HG03342 (cell line): ENCODE results near the gene SPATA13.

Experiments used
- ATAC-seq: cut with Tn5 transposase; IDR thresholded peaks from one replicate; pipeline ENCODE4 v1.9.1; 2021; ENCODE audit warnings: mild to moderate bottlenecking, moderate library complexity; ENCODE audit not compliant: unreplicated experiment

SPATA13 gene

GRCh38 chr13:24243302-24243701 is 82.8 kb downstream of the SPATA13 start:
- ATAC-seq: no peak

GRCh38 chr13:24244802-24245201 is 84.3 kb downstream of the SPATA13 start:
- no peak for ATAC-seq

- ATAC-seq: no peak
Observed at GRCh38 chr13:24247016-24247415, 86.5 kb downstream of the SPATA13 start.

GRCh38 chr13:24249624-24250023 is 89.1 kb downstream of the SPATA13 start:
- no peak for ATAC-seq

GRCh38 chr13:24250376-24251057 is 90.0 kb downstream of the SPATA13 start:
- ATAC-seq: no peak

- no peak for ATAC-seq
Observed at GRCh38 chr13:24251525-24251924, 91.0 kb downstream of the SPATA13 start.

GRCh38 chr13:24252136-24252535 is 91.6 kb downstream of the SPATA13 start:
- no peak for ATAC-seq

GRCh38 chr13:24253520-24254145 is 93.1 kb downstream of the SPATA13 start:
- no peak for ATAC-seq

GRCh38 chr13:24254146-24254841 is 93.8 kb downstream of the SPATA13 start:
- no peak for ATAC-seq

- ATAC-seq: no peak
Observed at GRCh38 chr13:24257497-24257896, 97.0 kb downstream of the SPATA13 start.

- no peak for ATAC-seq
Observed at GRCh38 chr13:24261566-24261965, 101.0 kb downstream of the SPATA13 start.

GRCh38 chr13:24263632-24264031 is 103.1 kb downstream of the SPATA13 start:
- no peak for ATAC-seq

- ATAC-seq: no peak
Observed at GRCh38 chr13:24264976-24265375, 104.5 kb downstream of the SPATA13 start.

GRCh38 chr13:24265453-24265852 is 104.9 kb downstream of the SPATA13 start:
- ATAC-seq: no peak

GRCh38 chr13:24267274-24267673 is 106.8 kb downstream of the SPATA13 start:
- ATAC-seq: no peak

GRCh38 chr13:24267801-24268200 is 107.3 kb downstream of the SPATA13 start:
- no peak for ATAC-seq

- ATAC-seq: no peak
Observed at GRCh38 chr13:24269821-24270220, 109.3 kb downstream of the SPATA13 start.

- ATAC-seq: peak; percentile 42
Observed at GRCh38 chr13:24270639-24271141, 110.2 kb downstream of the SPATA13 start.

- no peak for ATAC-seq
Observed at GRCh38 chr13:24271231-24271600, 110.7 kb downstream of the SPATA13 start.

- ATAC-seq: peak; percentile 54
Observed at GRCh38 chr13:24271601-24272451, 111.3 kb downstream of the SPATA13 start.
